IMR-90 (cell line): ENCODE measurements around the gene TRAPPC3. TPM values are rescaled to one million over a fixed set of nuclear protein-coding genes. Genes with fewer than 3 reads are reported as not detected.

Source experiments
- ATAC-seq: fragments of 200-7000 bp; cut with Tn5 transposase; 2 replicates; pipeline ENCODE4 v1.9.1; 2020; ENCODE audit warnings: low read depth, mild to moderate bottlenecking, moderate library complexity
- BruUV-seq: library from RNA; stranded (reverse); fragments of 400-500 nt; replicated peaks from 2 replicates; lab custom pipeline; 2021; lab: Mats Ljungman, UMichigan
- CTCF ChIA-PET: fragments of 300-600 bp; formaldehyde crosslinking; extraction: SDS; loops from one replicate; lab custom pipeline; 2021; ENCODE audit warnings: antibody characterized with exemption; lab: Yijun Ruan, JAX
- POLR2A ChIA-PET: fragments of 300-600 bp; sonication (Branson Sonifier 250); formaldehyde crosslinking; loops from one replicate; lab custom pipeline; 2022; ENCODE audit warnings: antibody characterized with exemption; ENCODE audit not compliant: unreplicated experiment; lab: Charles Lee
- DNase-seq: peaks from one replicate; pipeline ENCODE4 v3.0.0; 2013
- H2AFZ ChIP-seq: replicated peaks from 2 replicates; pipeline ENCODE3; 2013; ENCODE audit warnings: low read length, mild to moderate bottlenecking; ENCODE audit not compliant: poor library complexity
- H2AK5ac ChIP-seq: 2 replicates; pipeline ENCODE4 v1.6.1; 2013; ENCODE audit warnings: low read depth, low read length, inconsistent platforms
- H2AK9ac ChIP-seq: replicated peaks from 2 replicates; pipeline ENCODE3; 2013; ENCODE audit warnings: mild to moderate bottlenecking, low read depth, low read length, moderate library complexity; ENCODE audit not compliant: poor library complexity
- H2BK120ac ChIP-seq: 2 replicates; pipeline ENCODE4 v1.6.1; 2013; ENCODE audit warnings: low read depth, low read length, inconsistent platforms
- H2BK15ac ChIP-seq: 3 replicates; pipeline ENCODE4 v1.6.1; 2013; ENCODE audit warnings: low read depth, low read length, inconsistent platforms
- H2BK20ac ChIP-seq: 2 replicates; pipeline ENCODE4 v1.6.1; 2013; ENCODE audit warnings: low read depth, mild to moderate bottlenecking, inconsistent platforms, low read length, moderate library complexity
- H2BK5ac ChIP-seq: 2 replicates; pipeline ENCODE4 v1.6.1; 2013; ENCODE audit warnings: mild to moderate bottlenecking, low read depth, low read length, inconsistent platforms; ENCODE audit not compliant: poor library complexity, severe bottlenecking
- H3K14ac ChIP-seq: replicated peaks from 2 replicates; pipeline ENCODE4 v1.6.1; 2013; ENCODE audit warnings: low read depth, low read length, inconsistent platforms
- H3K18ac ChIP-seq: 2 replicates; pipeline ENCODE4 v1.6.1; 2013; ENCODE audit warnings: low read depth, low read length, control low read depth
- H3K23ac ChIP-seq: 2 replicates; pipeline ENCODE4 v1.6.1; 2013; ENCODE audit warnings: low read depth, low read length, inconsistent platforms
- H3K27ac ChIP-seq: 2 replicates; pipeline ENCODE4 v1.5.1; 2013; ENCODE audit warnings: mild to moderate bottlenecking, control low read depth, low read length; ENCODE audit not compliant: insufficient read depth
- H3K27me3 ChIP-seq: 2 replicates; pipeline ENCODE4 v1.6.1; 2013; ENCODE audit warnings: low read length; ENCODE audit not compliant: control insufficient read depth, insufficient read depth
- H3K36me3 ChIP-seq: 2 replicates; pipeline ENCODE4 v1.6.1; 2013; ENCODE audit warnings: low read length, mixed read lengths; ENCODE audit not compliant: control insufficient read depth, insufficient read depth
- H3K4ac ChIP-seq: 2 replicates; pipeline ENCODE4 v1.6.1; 2013; ENCODE audit warnings: low read depth, low read length, inconsistent platforms
- H3K4me1 ChIP-seq: 2 replicates; pipeline ENCODE4 v1.6.1; 2013; ENCODE audit warnings: low read length, mixed read lengths; ENCODE audit not compliant: control insufficient read depth, insufficient read depth
- H3K4me2 ChIP-seq: 2 replicates; pipeline ENCODE4 v1.6.1; 2013; ENCODE audit warnings: low read depth, mild to moderate bottlenecking, control low read depth, low read length, moderate library complexity
- H3K4me3 ChIP-seq: 2 replicates; pipeline ENCODE4 v1.5.1; 2013; ENCODE audit warnings: low read depth, mild to moderate bottlenecking, control low read depth, low read length, moderate library complexity; ENCODE audit not compliant: insufficient read depth
- H3K56ac ChIP-seq: 2 replicates; pipeline ENCODE4 v1.6.1; 2013; ENCODE audit warnings: low read length, inconsistent platforms; ENCODE audit not compliant: insufficient read depth; ENCODE audit errors: extremely low read depth
- H3K79me1 ChIP-seq, 2 experiments: 2 replicates each; pipeline ENCODE4 v1.6.1; 2013; ENCODE audit warnings: low read length in 2 of 2, inconsistent platforms in 1 of 2, low read depth in 1 of 2
- H3K9ac ChIP-seq: 2 replicates; pipeline ENCODE4 v1.6.1; 2013; ENCODE audit warnings: low read depth, low read length, control low read depth
- H3K9me1 ChIP-seq: 2 replicates; pipeline ENCODE4 v1.6.1; 2013; ENCODE audit warnings: low read length, inconsistent platforms; ENCODE audit not compliant: insufficient read depth
- H3K9me3 ChIP-seq: 2 replicates; pipeline ENCODE4 v1.6.1; 2013; ENCODE audit warnings: low read length; ENCODE audit not compliant: control insufficient read depth, insufficient read depth
- H4K20me1 ChIP-seq: 2 replicates; pipeline ENCODE4 v1.6.1; 2013; ENCODE audit warnings: low read length, inconsistent platforms; ENCODE audit not compliant: insufficient read depth
- H4K5ac ChIP-seq: 2 replicates; pipeline ENCODE4 v1.6.1; 2013; ENCODE audit warnings: mild to moderate bottlenecking, low read depth, low read length, control low read depth
- H4K8ac ChIP-seq, 2 experiments: 2 replicates each; pipeline ENCODE4 v1.6.1; 2013; ENCODE audit warnings: low read depth in 2 of 2, low read length in 2 of 2, control low read depth in 1 of 2, inconsistent platforms in 1 of 2
- H4K91ac ChIP-seq: 2 replicates; pipeline ENCODE4 v1.6.1; 2013; ENCODE audit warnings: low read depth, low read length, inconsistent platforms; ENCODE audit not compliant: insufficient read depth
- BHLHE40 ChIP-seq: fragments of 150-350 bp; IDR thresholded peaks from 2 replicates; pipeline ENCODE4 v1.6.1; 2016; ENCODE audit warnings: mild to moderate bottlenecking, low read depth, low read length
- ELK1 ChIP-seq: fragments of 150-350 bp; IDR thresholded peaks from 2 replicates; pipeline ENCODE4 v1.6.1; 2016; ENCODE audit warnings: low read depth, mild to moderate bottlenecking, low read length, moderate library complexity, borderline replicate concordance
- FOS ChIP-seq: fragments of 150-350 bp; IDR thresholded peaks from 2 replicates; pipeline ENCODE4 v1.6.1; 2016; ENCODE audit warnings: low read depth, low read length
- NFE2L2 ChIP-seq: fragments of 150-350 bp; IDR thresholded peaks from 2 replicates; pipeline ENCODE4 v1.6.1; 2016; ENCODE audit warnings: low read depth, mild to moderate bottlenecking, low read length
- POLR2A ChIP-seq: IDR thresholded peaks from 2 replicates; pipeline ENCODE4 v1.6.1; 2012; ENCODE audit warnings: mild to moderate bottlenecking, low read depth, low read length
- RAD21 ChIP-seq: IDR thresholded peaks from 2 replicates; pipeline ENCODE4 v1.6.1; 2012; ENCODE audit warnings: low read length, improper control_type of control experiment
- SMC3 ChIP-seq: fragments of 150-350 bp; IDR thresholded peaks from 2 replicates; pipeline ENCODE4 v1.6.1; 2016; ENCODE audit warnings: low read depth, mild to moderate bottlenecking, antibody characterized with exemption, low read length, moderate library complexity
- USF2 ChIP-seq: fragments of 150-350 bp; IDR thresholded peaks from 2 replicates; pipeline ENCODE4 v1.6.1; 2017; ENCODE audit warnings: mild to moderate bottlenecking, antibody characterized with exemption, low read length, low read depth
- WGBS, 2 experiments: methylation state at CpG; one replicate each; pipeline versions ENCODE4 v1.1.5 to v1.1.7; 2013; ENCODE audit warnings: missing lambda C conversion rate in 2 of 2; ENCODE audit not compliant: insufficient read length in 1 of 2; ENCODE audit errors: extremely low coverage in 2 of 2; 5-methylcytosine and 5-hydroxymethylcytosine counted together
- dilution Hi-C: fragments of 300-500 bp; cut with HindIII; formaldehyde crosslinking; loops from one replicate; pipeline ENCODE4 v1.14.3; 2018; ENCODE audit warnings: low sequenced_read_pairs; ENCODE audit not compliant: unreplicated experiment
- in situ Hi-C: fragments of 300-500 bp; cut with MboI; formaldehyde crosslinking; loops from 3 replicates; pipeline ENCODE4 v1.14.3; 2019; ENCODE audit warnings: low sequenced_read_pairs, inconsistent platforms, mixed read lengths
- intact Hi-C: fragments of 100-400 bp; cut with micrococcal nuclease; formaldehyde crosslinking; loops from 2 replicates; pipeline ENCODE4 v1.10.0; 2022
- polyA plus RNA-seq, 3 experiments: library from polyadenylated mRNA; depleted of rRNA; stranded (reverse); fragments of >200 nt; gene quantifications; 2 replicates each; pipeline ENCODE4 v1.2.3, GENCODE V29; 2012; ENCODE audit warnings: low replicate concordance in 1 of 3
- total RNA-seq: library from RNA; depleted of rRNA; stranded (reverse); fragments of >200 nt; gene quantifications from 2 replicates; pipeline ENCODE4 v1.2.3, GENCODE V29; 2012
- TF ChIP-seq, protein P1 (sequence below): conservative IDR thresholded peaks from 2 replicates; pipeline ENCODE4 v1.5.1; 2012; ENCODE audit warnings: mild to moderate bottlenecking, low read depth, low read length, improper control_type of control experiment

TRAPPC3 gene
- total and polyA plus RNA-seq, 2 of the 4 experiments (the other 2 are of a cell fraction), result 76.0 to 77.8 TPM

DNA sequence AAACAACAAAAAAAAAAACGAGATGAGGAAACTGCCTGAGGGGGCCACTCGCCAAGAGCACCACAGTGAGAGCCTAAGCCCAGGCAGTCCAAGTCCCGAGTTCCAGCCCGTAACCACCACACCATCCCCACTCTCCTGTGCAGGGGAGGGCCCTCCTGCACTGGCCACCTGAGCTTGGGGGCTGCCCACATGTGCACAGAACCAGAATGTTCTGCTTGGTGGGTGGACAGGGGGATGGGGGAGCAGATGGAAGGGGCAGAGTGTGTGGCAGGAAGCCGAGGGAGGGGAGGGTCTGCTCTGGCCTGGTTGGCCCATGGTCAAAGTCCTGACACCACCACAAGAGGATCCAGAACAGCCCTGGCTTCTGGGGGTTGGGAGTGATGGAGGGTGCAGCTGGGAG is 43.0 kb downstream of the TRAPPC3 start:
- no peaks in the 10 kb centered on the region for H4K20me1 ChIP-seq
- no peaks in the 10 kb centered on the region for H3K9me3 ChIP-seq
- DNase-seq (no peak), ATAC-seq (no peak)
- intact Hi-C loops, result loop anchor here (10.0 kb wide), 1 partner anchor 109 kb away; no protein-coding TSS in a partner anchor
- H3K14ac ChIP-seq, result no peak overlapping the region
- CTCF ChIA-PET, result interaction anchor here (0.7 to 1.8 kb wide), 2 partner anchors 28 to 54 kb away, joined by 4 to 6 read pairs; no protein-coding TSS in a partner anchor
- no peak overlapping the region for H3K56ac ChIP-seq
- peaks cover 2% of the 10 kb centered on the region for H3K4me1 ChIP-seq
- H3K4ac ChIP-seq, result no peak overlapping the region
- H3K4me3 ChIP-seq, result no peak overlapping the region
- BruUV-seq, result no TSS peak
- peak overlapping the region; percentile 1 for H2AK9ac ChIP-seq
- no peak overlapping the region for H4K91ac ChIP-seq
- H2AK5ac ChIP-seq, result no peak overlapping the region
- TF ChIP-seq BHLHE40 (no peak), FOS (no peak), ELK1 (no peak), USF2 (no peak), POLR2A (no peak), RAD21 (no peak), NFE2L2 (no peak), SMC3 (no peak)
- TF ChIP-seq, protein P1, sequence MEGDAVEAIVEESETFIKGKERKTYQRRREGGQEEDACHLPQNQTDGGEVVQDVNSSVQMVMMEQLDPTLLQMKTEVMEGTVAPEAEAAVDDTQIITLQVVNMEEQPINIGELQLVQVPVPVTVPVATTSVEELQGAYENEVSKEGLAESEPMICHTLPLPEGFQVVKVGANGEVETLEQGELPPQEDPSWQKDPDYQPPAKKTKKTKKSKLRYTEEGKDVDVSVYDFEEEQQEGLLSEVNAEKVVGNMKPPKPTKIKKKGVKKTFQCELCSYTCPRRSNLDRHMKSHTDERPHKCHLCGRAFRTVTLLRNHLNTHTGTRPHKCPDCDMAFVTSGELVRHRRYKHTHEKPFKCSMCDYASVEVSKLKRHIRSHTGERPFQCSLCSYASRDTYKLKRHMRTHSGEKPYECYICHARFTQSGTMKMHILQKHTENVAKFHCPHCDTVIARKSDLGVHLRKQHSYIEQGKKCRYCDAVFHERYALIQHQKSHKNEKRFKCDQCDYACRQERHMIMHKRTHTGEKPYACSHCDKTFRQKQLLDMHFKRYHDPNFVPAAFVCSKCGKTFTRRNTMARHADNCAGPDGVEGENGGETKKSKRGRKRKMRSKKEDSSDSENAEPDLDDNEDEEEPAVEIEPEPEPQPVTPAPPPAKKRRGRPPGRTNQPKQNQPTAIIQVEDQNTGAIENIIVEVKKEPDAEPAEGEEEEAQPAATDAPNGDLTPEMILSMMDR, result no peak
- H3K79me1 ChIP-seq, result no peaks in the 10 kb centered on the region
- no peak overlapping the region for H3K18ac ChIP-seq
- no peaks in the 10 kb centered on the region for H3K27me3 ChIP-seq
- POLR2A ChIA-PET, result no interaction called here
- no peak overlapping the region for H3K4me2 ChIP-seq
- H3K27ac ChIP-seq, result no peak overlapping the region
- peaks cover 3% of the 10 kb centered on the region; the same call in 1 of the 2 replicates for H3K9me1 ChIP-seq
- in situ Hi-C loops, result loop anchor here (5.0 to 25.0 kb wide), 2 partner anchors 181 to 306 kb away; no protein-coding TSS in a partner anchor
- H4K8ac ChIP-seq, result no peak overlapping the region
- H2BK20ac ChIP-seq, result no peak overlapping the region
- no peaks in the 10 kb centered on the region for H3K36me3 ChIP-seq
- WGBS, 2 experiments, result 33% methylated on average over 1 of the region's 5 CpGs; no CpG with 5 or more reads in 1 of the 2 experiments
- dilution Hi-C loops, result no loop called here
- no peak overlapping the region for H3K23ac ChIP-seq
- H2BK15ac ChIP-seq, result no peak overlapping the region
- H2BK120ac ChIP-seq, result no peak overlapping the region
- H2BK5ac ChIP-seq, result no peak overlapping the region
- no peak overlapping the region for H4K5ac ChIP-seq
- H3K9ac ChIP-seq, result no peak overlapping the region
- H2AFZ ChIP-seq, result peak overlapping the region; percentile 21
